ENCODE data around the gene NLRP1. TPM values are rescaled to one million over a fixed set of nuclear protein-coding genes. Genes with fewer than 3 reads are reported as not detected.

The NLRP1 gene
- total RNA-seq, 4 donors from 2014 or later, result 7.6 to 21.8 (median 13.7) TPM

DNA sequence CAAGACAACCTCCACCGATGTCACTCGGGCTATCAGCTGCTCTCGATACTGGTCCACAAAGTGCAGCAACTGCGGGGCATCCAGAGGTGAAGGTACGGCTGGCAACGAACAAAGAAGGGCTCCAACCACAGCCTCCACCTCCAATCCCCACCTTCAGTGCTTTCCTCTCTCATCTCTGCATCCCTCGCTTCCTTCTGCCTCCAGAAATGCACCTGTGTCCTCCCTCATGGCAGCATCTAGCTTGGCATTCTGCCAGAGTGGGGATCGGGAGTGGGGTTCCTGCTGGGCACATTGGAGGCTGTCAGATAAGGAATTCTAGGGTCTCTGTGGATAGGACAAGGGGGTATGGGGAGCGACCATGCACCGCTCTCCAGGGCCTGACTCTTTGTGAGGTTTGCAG is 69.3 kb downstream of the NLRP1 start:
- intact Hi-C loops (cut with DNase I; ENCODE audit: low total_unique reads), result no loop called here

DNA sequence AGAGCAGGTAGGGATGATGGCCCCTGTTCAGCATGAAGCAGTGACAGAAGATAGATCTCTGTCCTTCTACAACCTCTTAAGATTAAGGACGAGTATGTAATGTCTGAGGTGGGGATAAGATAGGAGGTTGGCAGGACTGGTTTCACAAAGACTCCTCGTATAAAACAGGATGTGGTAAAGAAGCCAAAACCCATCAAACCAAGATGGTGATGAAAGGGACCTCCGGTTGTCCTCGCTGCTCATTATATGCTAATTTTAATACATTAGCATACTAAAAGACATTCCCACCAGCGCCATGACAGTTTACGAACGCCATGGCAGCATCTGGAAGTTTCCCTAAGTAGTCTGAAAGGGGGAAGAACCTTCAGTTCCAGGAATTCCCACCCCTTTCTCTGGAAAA is 70.7 kb downstream of the NLRP1 start:
- TF ChIP-seq, protein P1, sequence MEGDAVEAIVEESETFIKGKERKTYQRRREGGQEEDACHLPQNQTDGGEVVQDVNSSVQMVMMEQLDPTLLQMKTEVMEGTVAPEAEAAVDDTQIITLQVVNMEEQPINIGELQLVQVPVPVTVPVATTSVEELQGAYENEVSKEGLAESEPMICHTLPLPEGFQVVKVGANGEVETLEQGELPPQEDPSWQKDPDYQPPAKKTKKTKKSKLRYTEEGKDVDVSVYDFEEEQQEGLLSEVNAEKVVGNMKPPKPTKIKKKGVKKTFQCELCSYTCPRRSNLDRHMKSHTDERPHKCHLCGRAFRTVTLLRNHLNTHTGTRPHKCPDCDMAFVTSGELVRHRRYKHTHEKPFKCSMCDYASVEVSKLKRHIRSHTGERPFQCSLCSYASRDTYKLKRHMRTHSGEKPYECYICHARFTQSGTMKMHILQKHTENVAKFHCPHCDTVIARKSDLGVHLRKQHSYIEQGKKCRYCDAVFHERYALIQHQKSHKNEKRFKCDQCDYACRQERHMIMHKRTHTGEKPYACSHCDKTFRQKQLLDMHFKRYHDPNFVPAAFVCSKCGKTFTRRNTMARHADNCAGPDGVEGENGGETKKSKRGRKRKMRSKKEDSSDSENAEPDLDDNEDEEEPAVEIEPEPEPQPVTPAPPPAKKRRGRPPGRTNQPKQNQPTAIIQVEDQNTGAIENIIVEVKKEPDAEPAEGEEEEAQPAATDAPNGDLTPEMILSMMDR (IDR thresholded peaks at IDR 0.05), result no peak
- TF ChIP-seq EP300 (IDR thresholded peaks at IDR 0.05; ENCODE audit: low read depth), result no peak
- TF ChIP-seq POLR2AphosphoS5 (IDR thresholded peaks at IDR 0.05), result no peak
- TF ChIP-seq POLR2A (IDR thresholded peaks at IDR 0.05), result no peak
- 69 to 78% methylated on average over 5 to 7 of the region's 7 CpGs for WGBS, 2 donors (ENCODE audit: low coverage in 1 of 2)
- intact Hi-C loops (cut with DNase I; ENCODE audit: low total_unique reads) (no loop called here), in situ Hi-C loops (cut with MboI; ENCODE audit: low pct_ligation_motif_present in 1 of 4, low pct_unique_long_range_greater_than_20kb in 1 of 4, low sequenced_read_pairs in 3 of 4) (no loop called here)
- Histone ChIP-seq H3K36me3 (no peaks in the 10 kb centered on the region), H3K4me3 (no peak overlapping the region), H3K4me1 (no peaks in the 10 kb centered on the region), H3K9me3 (no peaks in the 10 kb centered on the region), H3K27me3 (no peaks in the 10 kb centered on the region), H3K27ac (no peak overlapping the region)
- DNase-seq, result no peak

More for the DNA sequence above, 69.3 kb downstream of the NLRP1 start:
- Histone ChIP-seq H3K4me3 (no peak overlapping the region), H3K4me1 (no peaks in the 10 kb centered on the region), H3K27ac (no peak overlapping the region), H3K36me3 (no peaks in the 10 kb centered on the region), H3K9me3 (no peaks in the 10 kb centered on the region), H3K27me3 (no peaks in the 10 kb centered on the region)
- DNase-seq, result no peak
- 95 to 97% methylated on average over 6 to 10 of the region's 10 CpGs for WGBS, 2 donors (ENCODE audit: low coverage in 1 of 2)
- in situ Hi-C loops (cut with MboI; ENCODE audit: low pct_ligation_motif_present in 1 of 4, low pct_unique_long_range_greater_than_20kb in 1 of 4, low sequenced_read_pairs in 3 of 4), result no loop called here
- TF ChIP-seq POLR2A (IDR thresholded peaks at IDR 0.05), result no peak

DNA sequence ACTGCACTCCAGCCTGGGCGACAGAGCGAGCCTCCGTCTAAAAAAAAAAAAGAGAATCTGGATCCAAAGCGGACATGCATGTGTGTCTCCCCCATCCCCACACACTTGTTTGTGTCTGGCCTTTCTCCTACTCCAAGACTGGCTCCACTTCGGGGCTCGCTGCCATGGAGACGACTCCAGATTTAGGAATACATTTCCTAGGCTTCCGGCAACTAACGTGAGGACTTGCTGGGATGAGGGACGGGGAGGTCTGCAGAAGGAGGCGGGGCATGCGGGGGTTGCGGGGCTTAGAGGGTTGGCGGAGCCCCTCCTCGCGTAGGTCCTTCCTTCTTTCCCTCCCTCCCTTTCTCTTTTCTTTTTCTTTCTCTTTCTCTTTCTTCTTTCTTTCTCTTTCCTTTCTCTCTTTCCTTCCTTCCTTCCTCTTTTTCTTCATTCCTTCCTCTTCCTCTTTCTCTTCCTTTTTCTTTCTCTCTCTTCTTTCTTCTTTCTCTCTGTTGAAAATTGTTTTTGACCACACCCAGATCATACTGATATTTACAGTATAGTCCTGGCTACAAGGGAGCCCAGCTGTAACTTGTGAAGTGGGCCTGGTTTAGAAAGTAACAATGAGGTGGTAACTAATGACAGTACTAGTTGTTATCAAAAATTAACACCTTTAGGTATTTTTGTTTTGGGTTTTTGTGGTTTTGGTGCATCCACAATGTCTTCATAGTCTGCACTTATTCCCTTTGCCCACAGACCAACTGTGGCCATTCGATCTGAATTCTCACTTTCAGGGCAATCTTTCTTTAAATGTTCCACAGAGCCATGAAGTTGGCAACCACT is 72.7 kb downstream of the NLRP1 start:
- intact Hi-C loops (cut with DNase I; ENCODE audit: low total_unique reads) (no loop called here), in situ Hi-C loops (cut with MboI; ENCODE audit: low pct_ligation_motif_present in 1 of 4, low pct_unique_long_range_greater_than_20kb in 1 of 4, low sequenced_read_pairs in 3 of 4) (no loop called here)
- Histone ChIP-seq H3K27ac (peak overlapping the region in 1 of 4 donors; percentile 46), H3K27me3 (no peaks in the 10 kb centered on the region), H3K36me3 (no peaks in the 10 kb centered on the region), H3K9me3 (no peaks in the 10 kb centered on the region), H3K4me3 (no peak overlapping the region), H3K4me1 (no peaks in the 10 kb centered on the region)
- DNase-seq, result no peak
- TF ChIP-seq POLR2AphosphoS5 (IDR thresholded peaks at IDR 0.05), result peak in 1 of 3 donors; percentile 27
- no peak for TF ChIP-seq POLR2A (IDR thresholded peaks at IDR 0.05)
- WGBS, 2 donors (ENCODE audit: low coverage in 1 of 2), result 67 to 100% methylated on average over 1 to 17 of the region's 17 CpGs

DNA sequence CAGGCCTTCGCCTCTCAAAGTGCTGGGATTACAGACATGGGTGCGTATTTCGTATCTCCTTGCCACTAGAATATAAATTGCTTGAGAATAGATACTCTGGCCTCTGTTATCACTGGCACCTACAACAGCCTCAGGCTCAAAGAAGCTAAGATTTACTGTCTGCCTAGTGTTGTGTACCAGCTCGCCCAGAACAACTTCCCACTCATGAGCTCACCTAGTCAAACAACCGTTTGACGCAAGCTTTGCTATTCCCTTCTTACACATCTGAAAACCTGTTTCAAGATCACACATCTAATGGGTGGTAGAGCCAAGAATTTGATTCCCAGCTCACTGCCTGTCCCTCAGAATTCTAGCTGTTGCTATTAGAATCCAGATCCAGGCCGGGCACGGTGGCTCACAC is 73.5 kb downstream of the NLRP1 start:
- H3K27ac ChIP-seq, result peak overlapping the region in 1 of 4 donors; percentile 46
- no peaks in the 10 kb centered on the region for H3K4me1 ChIP-seq
- H3K27me3 ChIP-seq, result no peaks in the 10 kb centered on the region
- no peak for DNase-seq
- H3K4me3 ChIP-seq, result no peak overlapping the region
- 88 to 91% methylated on average over 6 to 8 of the region's 8 CpGs for WGBS, 2 donors (ENCODE audit: low coverage in 1 of 2)
- H3K9me3 ChIP-seq, result no peaks in the 10 kb centered on the region
- no peak for TF ChIP-seq POLR2A (IDR thresholded peaks at IDR 0.05)
- no peak for TF ChIP-seq POLR2AphosphoS5 (IDR thresholded peaks at IDR 0.05)
- TF ChIP-seq, protein P1 (IDR thresholded peaks at IDR 0.05), result no peak
- TF ChIP-seq EP300 (IDR thresholded peaks at IDR 0.05; ENCODE audit: low read depth), result no peak
- intact Hi-C loops (cut with DNase I; ENCODE audit: low total_unique reads) (no loop called here), in situ Hi-C loops (cut with MboI; ENCODE audit: low pct_ligation_motif_present in 1 of 4, low pct_unique_long_range_greater_than_20kb in 1 of 4, low sequenced_read_pairs in 3 of 4) (no loop called here)
- H3K36me3 ChIP-seq, result no peaks in the 10 kb centered on the region

DNA sequence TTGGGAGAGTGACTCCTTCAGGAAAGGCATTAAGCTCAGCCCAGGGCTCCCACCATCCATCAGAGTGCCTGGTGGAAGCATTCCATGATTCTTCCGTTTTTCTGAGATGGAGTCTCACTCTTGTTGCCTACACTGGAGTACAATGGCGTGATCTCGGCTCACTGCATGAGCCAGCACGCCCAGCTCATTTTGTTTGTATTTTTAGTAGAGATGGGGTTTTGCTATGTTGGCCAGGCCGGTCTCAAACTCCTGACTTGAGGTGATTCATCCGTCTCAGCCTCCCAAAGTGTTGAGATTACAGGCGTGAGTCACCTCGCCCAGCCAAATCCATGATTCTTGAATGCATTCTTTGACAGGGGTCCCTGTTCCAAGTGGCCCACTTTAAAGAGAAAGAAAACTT is 74.8 kb downstream of the NLRP1 start:
- Histone ChIP-seq H3K4me1 (no peaks in the 10 kb centered on the region), H3K36me3 (no peaks in the 10 kb centered on the region), H3K27ac (no peak overlapping the region), H3K27me3 (no peaks in the 10 kb centered on the region), H3K9me3 (no peaks in the 10 kb centered on the region), H3K4me3 (no peak overlapping the region)
- intact Hi-C loops (cut with DNase I; ENCODE audit: low total_unique reads) (no loop called here), in situ Hi-C loops (cut with MboI; ENCODE audit: low pct_ligation_motif_present in 1 of 4, low pct_unique_long_range_greater_than_20kb in 1 of 4, low sequenced_read_pairs in 3 of 4) (no loop called here)
- TF ChIP-seq, protein P1 (IDR thresholded peaks at IDR 0.05), result no peak
- no peak for TF ChIP-seq POLR2AphosphoS5 (IDR thresholded peaks at IDR 0.05)
- no peak for TF ChIP-seq EP300 (IDR thresholded peaks at IDR 0.05; ENCODE audit: low read depth)
- no peak for TF ChIP-seq POLR2A (IDR thresholded peaks at IDR 0.05)
- WGBS, 2 donors (ENCODE audit: low coverage in 1 of 2), result 75 to 84% methylated on average over 4 to 8 of the region's 8 CpGs
- DNase-seq, result no peak
